GM19351 (cell line): Measurements from ENCODE around the gene FRYL.
A peak's percentile ranks its signal among the peaks of the same experiment; 100 is the strongest.
"Not testable (repeated sequence)": the region's sequence is repeated elsewhere in the genome, so short reads cannot be mapped to it uniquely, and the experiment has no call there.

Experiments
- ATAC-seq: cut with Tn5 transposase; IDR thresholded peaks from one replicate; pipeline ENCODE4 v1.9.1; 2021; ENCODE audit warnings: mild to moderate bottlenecking, moderate library complexity; ENCODE audit not compliant: unreplicated experiment

The FRYL gene

GRCh38 chr4:48786549-48786948 is 6.5 kb upstream of the FRYL start:
- no peak for ATAC-seq

- no peak for ATAC-seq
Observed at GRCh38 chr4:48785302-48785701, 5.2 kb upstream of the FRYL start.

- ATAC-seq, result no peak
Observed at GRCh38 chr4:48781968-48782367, 1.9 kb upstream of the FRYL start.

GRCh38 chr4:48780865-48781214 is 761 bp upstream of the FRYL start:
- ATAC-seq, result no peak

GRCh38 chr4:48779095-48779997 is 733 bp downstream of the FRYL start:
- ATAC-seq, result peak; percentile 35

- ATAC-seq, result no peak
Observed at GRCh38 chr4:48778431-48779094, 1.5 kb downstream of the FRYL start.

GRCh38 chr4:48777739-48778138 is 2.3 kb downstream of the FRYL start:
- ATAC-seq, result no peak

GRCh38 chr4:48774760-48775710 is 5.0 kb downstream of the FRYL start:
- ATAC-seq, result no peak

GRCh38 chr4:48772556-48772955 is 7.5 kb downstream of the FRYL start:
- no peak for ATAC-seq

- ATAC-seq, result no peak
Observed at GRCh38 chr4:48767055-48767929, 12.8 kb downstream of the FRYL start.

- ATAC-seq, result peak; percentile 75
Observed at GRCh38 chr4:48766131-48766792, 13.8 kb downstream of the FRYL start.

GRCh38 chr4:48762408-48762807 is 17.7 kb downstream of the FRYL start:
- ATAC-seq, result no peak

- no peak for ATAC-seq
Observed at GRCh38 chr4:48761286-48761685, 18.8 kb downstream of the FRYL start.

- ATAC-seq, result not testable (repeated sequence)
Observed at GRCh38 chr4:48758703-48759102, 21.4 kb downstream of the FRYL start.

- no peak for ATAC-seq
Observed at GRCh38 chr4:48756689-48757220, 23.3 kb downstream of the FRYL start.

GRCh38 chr4:48755281-48755680 is 24.8 kb downstream of the FRYL start:
- no peak for ATAC-seq

GRCh38 chr4:48753159-48753558 is 26.9 kb downstream of the FRYL start:
- ATAC-seq, result no peak

- ATAC-seq, result no peak
Observed at GRCh38 chr4:48752726-48753125, 27.4 kb downstream of the FRYL start.

- no peak for ATAC-seq
Observed at GRCh38 chr4:48752246-48752645, 27.8 kb downstream of the FRYL start.
